Stimulated activated memory B cell treated with anti-CD40 and anti-IgM and Interleukin-4, amounts not matched to agents 10 μg/mL and 1 μg/mL and 100 μg/mL, for 72 hours (primary cell): Measurements from ENCODE around the gene LGALS3.

ENCODE experiments used
- ATAC-seq: fragments of 150-1000 bp; cut with Tn5 transposase; 2 replicates; pipeline ENCODE4 v1.10.0; 2021
- H3K27ac Mint-ChIP-seq: one replicate; pipeline ENCODE4 v1.8.0; 2022; ENCODE audit warnings: mild to moderate bottlenecking, mixed read lengths
- H3K27me3 Mint-ChIP-seq: one replicate; pipeline ENCODE4 v1.8.0; 2022; ENCODE audit warnings: mixed read lengths
- H3K36me3 Mint-ChIP-seq: one replicate; pipeline ENCODE4 v1.8.0; 2022; ENCODE audit warnings: mixed read lengths
- H3K4me1 Mint-ChIP-seq: one replicate; pipeline ENCODE4 v1.8.0; 2022; ENCODE audit warnings: mixed read lengths
- H3K4me3 Mint-ChIP-seq: one replicate; pipeline ENCODE4 v1.8.0; 2022; ENCODE audit warnings: mild to moderate bottlenecking, moderate library complexity, mixed read lengths
- H3K9me3 Mint-ChIP-seq: one replicate; pipeline ENCODE4 v1.8.0; 2022; ENCODE audit warnings: mixed read lengths

The LGALS3 gene

GRCh38 chr14:55180434-55180833, 51.4 kb downstream of the LGALS3 start:
- Mint-ChIP-seq H3K4me3 (no peak overlapping the region), H3K36me3 (no peaks in the 10 kb centered on the region), H3K4me1 (peaks cover 12% of the 10 kb centered on the region), H3K9me3 (no peaks in the 10 kb centered on the region), H3K27me3 (no peaks in the 10 kb centered on the region), H3K27ac (peak overlapping the region; percentile 60)
- peak; percentile 16 for ATAC-seq

GRCh38 chr14:55188686-55189295, 59.7 kb downstream of the LGALS3 start:
- H3K4me3 Mint-ChIP-seq, result no peak overlapping the region
- ATAC-seq, result no peak
- no peak overlapping the region for H3K27ac Mint-ChIP-seq

GRCh38 chr14:55190906-55191202, 61.8 kb downstream of the LGALS3 start:
- H3K27ac Mint-ChIP-seq, result peak overlapping the region; percentile 63
- peaks cover 6% of the 10 kb centered on the region for H3K4me1 Mint-ChIP-seq
- H3K9me3 Mint-ChIP-seq, result no peaks in the 10 kb centered on the region
- ATAC-seq, result no peak
- H3K27me3 Mint-ChIP-seq, result no peaks in the 10 kb centered on the region
- H3K4me3 Mint-ChIP-seq, result peak overlapping the region; percentile 83
- no peaks in the 10 kb centered on the region for H3K36me3 Mint-ChIP-seq

More at GRCh38 chr14:55188686-55189295, 59.7 kb downstream of the LGALS3 start:
- Mint-ChIP-seq H3K36me3 (no peaks in the 10 kb centered on the region), H3K27me3 (no peaks in the 10 kb centered on the region), H3K4me1 (peaks cover 6% of the 10 kb centered on the region), H3K9me3 (no peaks in the 10 kb centered on the region)

GRCh38 chr14:55191203-55192053, 62.4 kb downstream of the LGALS3 start, which contains the start of gene DLGAP5:
Gene DLGAP5 (minus strand): TSS chr14:55191585. CDS start chr14:55189179, 2,406 bp downstream.
- ATAC-seq, result peak; percentile 99
- H3K4me1 Mint-ChIP-seq, result peaks cover 6% of the 10 kb centered on the region
- no peaks in the 10 kb centered on the region for H3K9me3 Mint-ChIP-seq
- no peaks in the 10 kb centered on the region for H3K36me3 Mint-ChIP-seq
- peak within 1 kb of the TSS; percentile 63 for H3K27ac Mint-ChIP-seq
- H3K4me3 Mint-ChIP-seq, result peak within 1 kb of the TSS; percentile 83
- H3K27me3 Mint-ChIP-seq, result no peaks in the 10 kb centered on the region

GRCh38 chr14:55192054-55192621, 63.1 kb downstream of the LGALS3 start:
- Mint-ChIP-seq H3K27me3 (no peaks in the 10 kb centered on the region), H3K9me3 (no peaks in the 10 kb centered on the region), H3K27ac (peak overlapping the region; percentile 63), H3K4me1 (peaks cover 6% of the 10 kb centered on the region), H3K4me3 (peak overlapping the region; percentile 83), H3K36me3 (no peaks in the 10 kb centered on the region)
- ATAC-seq, result no peak

GRCh38 chr14:55194656-55195355, 65.8 kb downstream of the LGALS3 start:
- H3K4me3 Mint-ChIP-seq, result no peak overlapping the region
- no peak overlapping the region for H3K27ac Mint-ChIP-seq
- H3K9me3 Mint-ChIP-seq, result no peaks in the 10 kb centered on the region
- H3K36me3 Mint-ChIP-seq, result no peaks in the 10 kb centered on the region
- no peaks in the 10 kb centered on the region for H3K27me3 Mint-ChIP-seq
- H3K4me1 Mint-ChIP-seq, result peaks cover 6% of the 10 kb centered on the region
- ATAC-seq, result no peak
